Measurements from ENCODE around the gene DPF3. TPM values are rescaled to one million over a fixed set of nuclear protein-coding genes. Genes with fewer than 3 reads are reported as not detected.

DPF3 gene
- total and polyA plus RNA-seq, 2 of the 13 experiments (the other 11 are each of a cell fraction or from before 2014, with no cell fraction given): 0.09 to 0.60 TPM

DNA sequence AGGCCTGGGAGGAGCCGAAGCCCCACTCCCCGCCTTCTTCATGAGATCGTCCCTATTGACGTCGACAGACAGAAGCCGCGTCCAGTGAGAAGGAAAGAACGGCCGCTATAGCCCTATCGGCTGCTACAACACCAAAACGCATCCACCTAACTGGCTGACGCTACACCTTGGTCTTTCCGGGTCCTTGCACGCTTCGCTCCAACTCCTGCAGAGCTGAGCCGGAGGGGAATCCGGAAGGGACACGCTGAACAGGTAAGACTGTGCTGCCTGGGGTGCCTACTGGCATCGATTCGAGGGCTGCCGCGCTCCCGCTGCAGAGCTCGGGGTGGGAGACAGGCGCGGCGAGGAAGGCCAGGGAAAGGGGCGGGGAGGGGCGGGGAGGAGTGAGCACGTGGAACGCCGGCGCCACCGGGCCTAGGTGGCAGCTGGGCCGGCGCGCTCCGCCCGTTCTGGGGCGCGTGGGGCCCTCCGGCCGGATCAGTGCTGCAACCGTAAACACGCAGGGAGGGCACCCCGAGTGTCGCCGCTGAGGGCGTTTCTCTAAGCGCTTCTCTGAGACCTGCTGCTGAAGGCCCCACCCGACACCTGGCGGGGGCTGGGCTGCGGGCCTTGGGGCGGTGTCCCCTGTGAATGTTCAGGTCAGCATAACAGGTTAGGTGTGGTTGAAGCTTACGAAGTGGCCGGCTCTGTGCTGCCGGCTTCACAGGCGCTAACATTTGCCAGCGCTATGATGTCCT, 32.6 kb upstream of the DPF3 start, which contains the start of gene DCAF4 (continued):
- TF ChIP-seq SP5 (CRISPR knock-in tag; IDR thresholded peaks at IDR 0.05; ENCODE audit: borderline replicate concordance, low read depth) (peak; percentile 15; the same call in 1 of the 2 replicates), KLF11 (CRISPR knock-in tag; IDR thresholded peaks at IDR 0.05) (no peak), IRF9 (CRISPR knock-in tag; IDR thresholded peaks at IDR 0.05; ENCODE audit: borderline replicate concordance) (peak; percentile 70; the same call in 1 of the 2 replicates), NKX3-1 (CRISPR knock-in tag; IDR thresholded peaks at IDR 0.05) (no peak), TCF7 (IDR thresholded peaks at IDR 0.05; ENCODE audit: low read depth) (no peak), E2F5 (CRISPR knock-in tag; conservative IDR thresholded peaks at IDR 0.05) (no peak), ZNF782 (CRISPR knock-in tag; IDR thresholded peaks at IDR 0.05; ENCODE audit: borderline replicate concordance) (no peak), ZNF180 (CRISPR knock-in tag; IDR thresholded peaks at IDR 0.05; ENCODE audit: borderline replicate concordance, low read depth) (no peak), ZKSCAN1 (IDR thresholded peaks at IDR 0.05; ENCODE audit: low read length) (no peak), SRSF4 (IDR thresholded peaks at IDR 0.05; ENCODE audit: low read depth, low read length, poor library complexity, severe bottlenecking) (no peak), GATAD1 (CRISPR knock-in tag; IDR thresholded peaks at IDR 0.05) (peak; percentile 26), RFX3 (CRISPR knock-in tag; IDR thresholded peaks at IDR 0.05) (no peak), SNAPC5 (CRISPR knock-in tag; IDR thresholded peaks at IDR 0.05; ENCODE audit: borderline replicate concordance) (no peak), BRF2 (CRISPR knock-in tag; IDR thresholded peaks at IDR 0.05) (no peak), NCOA5 (CRISPR knock-in tag; IDR thresholded peaks at IDR 0.05) (no peak), KMT2A (CRISPR knock-in tag; IDR thresholded peaks at IDR 0.05) (peak; percentile 37; the same call in 1 of the 2 replicates), ZNF282 (IDR thresholded peaks at IDR 0.05; ENCODE audit: partially characterized antibody) (no peak), ELF3 (CRISPR knock-in tag; IDR thresholded peaks at IDR 0.05) (no peak), ISL2 (CRISPR knock-in tag; IDR thresholded peaks at IDR 0.05) (0 out of 2 replicates have a peak, but pooled peaks have one; percentile 12), ZFP37 (CRISPR knock-in tag; IDR thresholded peaks at IDR 0.05; ENCODE audit: borderline replicate concordance) (no peak), STAG1 (CRISPR knock-in tag; IDR thresholded peaks at IDR 0.05) (no peak), CREM (IDR thresholded peaks at IDR 0.05) (peak; percentile 72), CREM (CRISPR knock-in tag; IDR thresholded peaks at IDR 0.05) (no peak), ZNF317 (CRISPR knock-in tag; IDR thresholded peaks at IDR 0.05) (0 out of 2 replicates have a peak, but pooled peaks have one; percentile 23), ZBTB7B (CRISPR knock-in tag; IDR thresholded peaks at IDR 0.05) (no peak), FOSL1 (CRISPR knock-in tag; IDR thresholded peaks at IDR 0.05; ENCODE audit: borderline replicate concordance) (no peak)
